Testis (tissue), 2 donors: ENCODE measurements around the gene LDLRAD4.

Experiments used
- POLR2A ChIP-seq: fragments of 450-650 bp; IDR thresholded peaks from one replicate; pipeline ENCODE4 v1.6.1; 2017; ENCODE audit warnings: antibody characterized with exemption, mild to moderate bottlenecking, moderate library complexity
- TF ChIP-seq, protein P1 (sequence below), 3 experiments: fragments of 450-650 bp in 2 of 3; fragments of 200-600 bp in 1 of 3; sonication (generic) in 1 of 3; IDR thresholded peaks; one replicate each; pipeline ENCODE4 v1.5.1; 2016 to 2019; ENCODE audit warnings: antibody characterized with exemption in 3 of 3, mild to moderate bottlenecking in 2 of 3, moderate library complexity in 1 of 3

DNA sequence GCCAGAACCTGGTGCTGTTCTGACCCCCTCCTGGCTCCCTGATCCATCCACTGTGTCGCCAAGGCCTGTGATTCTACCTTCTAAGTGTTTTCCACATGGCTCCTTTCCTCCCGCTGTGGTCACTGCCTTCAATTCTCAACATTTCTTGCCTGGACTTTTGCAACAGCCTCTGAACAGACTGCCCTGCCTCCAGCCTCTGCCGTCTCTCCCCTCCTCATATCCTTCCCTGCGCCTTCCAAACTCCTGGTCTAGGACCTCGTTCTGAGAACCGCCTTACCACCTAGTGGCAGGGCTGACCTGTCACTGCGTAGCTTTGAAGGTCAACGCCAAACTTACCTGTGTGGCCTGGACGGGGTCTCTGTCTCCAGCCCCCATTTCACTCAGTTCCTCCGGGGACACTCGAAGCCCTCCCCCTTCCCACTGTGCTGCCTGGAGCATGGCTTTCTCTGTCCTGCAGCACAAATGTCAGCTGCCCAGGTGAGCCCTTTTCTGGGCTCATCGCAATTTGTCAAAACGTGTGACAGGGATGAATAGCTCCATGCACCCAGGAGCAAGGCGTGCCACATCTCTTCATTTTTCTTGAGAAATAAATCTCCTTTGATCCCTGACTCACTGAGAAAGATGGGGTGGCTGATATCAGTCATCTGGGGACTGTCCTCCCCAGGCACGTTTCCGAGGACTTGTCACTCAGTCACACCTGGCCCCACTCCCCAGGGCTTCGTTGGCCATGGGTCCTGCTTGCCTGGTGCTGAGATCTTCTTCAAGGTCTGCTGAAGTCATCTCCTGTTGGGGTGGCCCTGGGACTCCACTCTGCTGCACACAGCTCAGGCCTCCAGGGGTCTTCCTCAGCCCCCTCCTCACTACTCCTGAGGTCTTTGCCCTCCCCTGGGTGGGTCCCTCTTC lies 46.7 kb downstream of the LDLRAD4 start:
- TF ChIP-seq POLR2A = no peak
- TF ChIP-seq, protein P1, sequence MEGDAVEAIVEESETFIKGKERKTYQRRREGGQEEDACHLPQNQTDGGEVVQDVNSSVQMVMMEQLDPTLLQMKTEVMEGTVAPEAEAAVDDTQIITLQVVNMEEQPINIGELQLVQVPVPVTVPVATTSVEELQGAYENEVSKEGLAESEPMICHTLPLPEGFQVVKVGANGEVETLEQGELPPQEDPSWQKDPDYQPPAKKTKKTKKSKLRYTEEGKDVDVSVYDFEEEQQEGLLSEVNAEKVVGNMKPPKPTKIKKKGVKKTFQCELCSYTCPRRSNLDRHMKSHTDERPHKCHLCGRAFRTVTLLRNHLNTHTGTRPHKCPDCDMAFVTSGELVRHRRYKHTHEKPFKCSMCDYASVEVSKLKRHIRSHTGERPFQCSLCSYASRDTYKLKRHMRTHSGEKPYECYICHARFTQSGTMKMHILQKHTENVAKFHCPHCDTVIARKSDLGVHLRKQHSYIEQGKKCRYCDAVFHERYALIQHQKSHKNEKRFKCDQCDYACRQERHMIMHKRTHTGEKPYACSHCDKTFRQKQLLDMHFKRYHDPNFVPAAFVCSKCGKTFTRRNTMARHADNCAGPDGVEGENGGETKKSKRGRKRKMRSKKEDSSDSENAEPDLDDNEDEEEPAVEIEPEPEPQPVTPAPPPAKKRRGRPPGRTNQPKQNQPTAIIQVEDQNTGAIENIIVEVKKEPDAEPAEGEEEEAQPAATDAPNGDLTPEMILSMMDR (IDR thresholded peaks at IDR 0.05) = no peak
